Keratinocyte (primary cell): ENCODE results near the gene LCA5. TPM values are rescaled to one million over a fixed set of nuclear protein-coding genes. Genes with fewer than 3 reads are reported as not detected.

Experiments
- DNase-seq: peaks from one replicate; pipeline ENCODE4 v3.0.0-alpha.2; 2011; ENCODE audit warnings: low read depth, missing footprints, low spot score
- FAIRE-seq: peaks from 2 replicates; lab custom pipeline; 2011; peaks lifted over from hg19 to GRCh38; lab: Jason Lieb, UNC
- H2AFZ ChIP-seq: 2 replicates; pipeline ENCODE4 v1.6.0; 2012; ENCODE audit warnings: low read length, control low read depth, inconsistent platforms; ENCODE audit not compliant: control insufficient read depth
- H3K27ac ChIP-seq: 2 replicates; pipeline ENCODE4 v1.5.1; 2011; ENCODE audit warnings: low read length; ENCODE audit not compliant: control insufficient read depth, insufficient read depth
- H3K27me3 ChIP-seq: 3 replicates; pipeline ENCODE4 v1.6.0; 2011; ENCODE audit warnings: low read length; ENCODE audit not compliant: control insufficient read depth, insufficient read depth; ENCODE audit errors: extremely low read depth
- H3K36me3 ChIP-seq, 2 experiments: 2 replicates in 1 of 2; 3 replicates in 1 of 2; pipeline ENCODE4 v1.5.1; 2011; ENCODE audit warnings: low read length in 2 of 2, mild to moderate bottlenecking in 1 of 2; ENCODE audit not compliant: control insufficient read depth in 2 of 2, insufficient read depth in 2 of 2; ENCODE audit errors: extremely low read depth in 1 of 2
- H3K4me1 ChIP-seq: 3 replicates; pipeline ENCODE4 v1.5.1; 2011; ENCODE audit warnings: low read length; ENCODE audit not compliant: control insufficient read depth, insufficient read depth; ENCODE audit errors: extremely low read depth
- H3K4me2 ChIP-seq: 3 replicates; pipeline ENCODE4 v1.6.0; 2011; ENCODE audit warnings: low read depth, low read length; ENCODE audit not compliant: control insufficient read depth, insufficient read depth; ENCODE audit errors: extremely low read depth
- H3K4me3 ChIP-seq, 3 experiments: fragments of 200-600 bp in 1 of 3; sonication (generic) in 1 of 3; 2 replicates in 2 of 3; 3 replicates in 1 of 3; pipeline ENCODE4 v1.5.1; 2011 to 2016; ENCODE audit warnings: low read length in 3 of 3, mild to moderate bottlenecking in 3 of 3, control low read depth in 2 of 3, inconsistent platforms in 1 of 3, low read depth in 1 of 3, mixed read lengths in 1 of 3, mixed run types in 1 of 3, moderate library complexity in 1 of 3; ENCODE audit not compliant: control insufficient read depth in 2 of 3, insufficient read depth in 2 of 3; ENCODE audit errors: extremely low read depth in 1 of 3
- H3K79me2 ChIP-seq: 2 replicates; pipeline ENCODE4 v1.6.0; 2012; ENCODE audit warnings: low read length; ENCODE audit not compliant: control insufficient read depth, insufficient read depth
- H3K9ac ChIP-seq: 3 replicates; pipeline ENCODE4 v1.6.0; 2011; ENCODE audit warnings: low read length; ENCODE audit not compliant: control insufficient read depth, insufficient read depth; ENCODE audit errors: extremely low read depth
- H3K9me1 ChIP-seq: 3 replicates; pipeline ENCODE4 v1.6.0; 2011; ENCODE audit warnings: low read length; ENCODE audit not compliant: control insufficient read depth, insufficient read depth; ENCODE audit errors: extremely low read depth
- H3K9me3 ChIP-seq: 2 replicates; pipeline ENCODE4 v1.5.1; 2012; ENCODE audit warnings: low read depth, low read length; ENCODE audit not compliant: control insufficient read depth
- H4K20me1 ChIP-seq: 3 replicates; pipeline ENCODE4 v1.6.0; 2011; ENCODE audit warnings: low read length; ENCODE audit not compliant: control insufficient read depth, insufficient read depth; ENCODE audit errors: extremely low read depth
- EZH2 ChIP-seq: IDR thresholded peaks from one replicate; pipeline ENCODE4 v1.6.1; 2012; ENCODE audit warnings: inconsistent platforms, mild to moderate bottlenecking, low read length, moderate library complexity
- dilution Hi-C: fragments of 300-500 bp; cut with MboI; formaldehyde crosslinking; loops from one replicate; pipeline ENCODE4 v1.7.0; 2020; ENCODE audit warnings: low sequenced_read_pairs; ENCODE audit not compliant: extremely low pct_ligation_motif_present
- polyA plus RNA-seq, 5 experiments: library from polyadenylated mRNA; depleted of rRNA in 3 of 5; stranded (reverse) in 3 of 5; stranded (forward) in 1 of 5; unstranded in 1 of 5; fragments of >200 nt; gene quantifications; 1 replicate in 1 of 5; 2 replicates in 3 of 5; 3 replicates in 1 of 5; pipeline versions ENCODE4 v1.2.1 to v1.2.3, GENCODE V29; 2011 to 2012; ENCODE audit warnings: missing spikeins in 2 of 5, low read depth in 1 of 5, low replicate concordance in 1 of 5
- TF ChIP-seq, protein P1 (sequence below), 3 experiments: IDR thresholded peaks in 1 of 3; conservative IDR thresholded peaks in 1 of 3; optimal IDR thresholded peaks in 1 of 3; 2 replicates in 2 of 3; 3 replicates in 1 of 3; pipeline versions ENCODE3 to v1.5.1; 2011; ENCODE audit warnings: low read length in 3 of 3, mild to moderate bottlenecking in 3 of 3, moderate library complexity in 2 of 3, control low read depth in 1 of 3, inconsistent platforms in 1 of 3; ENCODE audit not compliant: insufficient read depth in 2 of 3; ENCODE audit errors: extremely low read depth in 1 of 3

The LCA5 gene
- polyA plus RNA-seq, 1 donor (not counting 4 experiments of a cell fraction or from before 2014, with no cell fraction given): 1.6 TPM

- Histone ChIP-seq H3K36me3 (no peaks in the 10 kb centered on the region), H3K9me3 (no peaks in the 10 kb centered on the region), H3K27me3 (no peaks in the 10 kb centered on the region), H3K9me1 (no peaks in the 10 kb centered on the region), H3K9ac (no peak overlapping the region), H3K4me2 (no peak overlapping the region), H3K4me3 (no peak overlapping the region), H2AFZ (no peak overlapping the region), H3K27ac (no peak overlapping the region), H3K4me1 (peaks cover 8% of the 10 kb centered on the region), H4K20me1 (no peaks in the 10 kb centered on the region), H3K79me2 (no peaks in the 10 kb centered on the region)
- FAIRE-seq: no peak
- no peak for DNase-seq
- dilution Hi-C loops: no loop called here
- no peak for TF ChIP-seq EZH2
- TF ChIP-seq, protein P1, sequence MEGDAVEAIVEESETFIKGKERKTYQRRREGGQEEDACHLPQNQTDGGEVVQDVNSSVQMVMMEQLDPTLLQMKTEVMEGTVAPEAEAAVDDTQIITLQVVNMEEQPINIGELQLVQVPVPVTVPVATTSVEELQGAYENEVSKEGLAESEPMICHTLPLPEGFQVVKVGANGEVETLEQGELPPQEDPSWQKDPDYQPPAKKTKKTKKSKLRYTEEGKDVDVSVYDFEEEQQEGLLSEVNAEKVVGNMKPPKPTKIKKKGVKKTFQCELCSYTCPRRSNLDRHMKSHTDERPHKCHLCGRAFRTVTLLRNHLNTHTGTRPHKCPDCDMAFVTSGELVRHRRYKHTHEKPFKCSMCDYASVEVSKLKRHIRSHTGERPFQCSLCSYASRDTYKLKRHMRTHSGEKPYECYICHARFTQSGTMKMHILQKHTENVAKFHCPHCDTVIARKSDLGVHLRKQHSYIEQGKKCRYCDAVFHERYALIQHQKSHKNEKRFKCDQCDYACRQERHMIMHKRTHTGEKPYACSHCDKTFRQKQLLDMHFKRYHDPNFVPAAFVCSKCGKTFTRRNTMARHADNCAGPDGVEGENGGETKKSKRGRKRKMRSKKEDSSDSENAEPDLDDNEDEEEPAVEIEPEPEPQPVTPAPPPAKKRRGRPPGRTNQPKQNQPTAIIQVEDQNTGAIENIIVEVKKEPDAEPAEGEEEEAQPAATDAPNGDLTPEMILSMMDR (optimal IDR thresholded peaks at IDR 0.05 in 1 of 3, IDR thresholded peaks at IDR 0.05 in 1 of 3, conservative IDR thresholded peaks at IDR 0.05 in 1 of 3; ENCODE audit: extremely low read depth in 1 of 3, insufficient read depth in 2 of 3, low read length in 3 of 3): no peak
Measured at GRCh38 chr6:79467716-79468115, 69.5 kb downstream of the LCA5 start.

- FAIRE-seq (peak; percentile 23), DNase-seq (no peak)
- no peak overlapping the region for H3K4me2 ChIP-seq
- H3K27me3 ChIP-seq: no peaks in the 10 kb centered on the region
- H3K9ac ChIP-seq: no peak overlapping the region
- H3K79me2 ChIP-seq: no peaks in the 10 kb centered on the region
- no peaks in the 10 kb centered on the region for H3K9me3 ChIP-seq
- dilution Hi-C loops: no loop called here
- no peak for TF ChIP-seq EZH2
- TF ChIP-seq, protein P1 (optimal IDR thresholded peaks at IDR 0.05 in 1 of 3, IDR thresholded peaks at IDR 0.05 in 1 of 3, conservative IDR thresholded peaks at IDR 0.05 in 1 of 3; ENCODE audit: extremely low read depth in 1 of 3, insufficient read depth in 2 of 3, low read length in 3 of 3): peak in 2 of 3 experiments; percentile 32 to 49
- H3K36me3 ChIP-seq: no peaks in the 10 kb centered on the region
- H3K9me1 ChIP-seq: no peaks in the 10 kb centered on the region
- H3K27ac ChIP-seq: no peak overlapping the region
- peaks cover 8% of the 10 kb centered on the region for H3K4me1 ChIP-seq
- H2AFZ ChIP-seq: no peak overlapping the region
- H4K20me1 ChIP-seq: no peaks in the 10 kb centered on the region
- no peak overlapping the region for H3K4me3 ChIP-seq
Measured at GRCh38 chr6:79466207-79466834, 70.9 kb downstream of the LCA5 start.
